Stimulated activated CD8-positive, alpha-beta memory T cell treated with anti-CD3 and anti-CD28 coated beads, Interleukin-4, amount 100 ng/mL, for 4 hours (primary cell): ENCODE measurements around the gene C9.
"Not testable (repeated sequence)": the region's sequence is repeated elsewhere in the genome, so short reads cannot be mapped to it uniquely, and the experiment has no call there.

Experiments used
- DNase-seq, 2 donors: peaks; one replicate each; pipeline ENCODE4 v3.0.0-alpha.2; 2020; ENCODE audit warnings: low read depth in 2 of 2, low spot score in 1 of 2

The C9 gene

DNA sequence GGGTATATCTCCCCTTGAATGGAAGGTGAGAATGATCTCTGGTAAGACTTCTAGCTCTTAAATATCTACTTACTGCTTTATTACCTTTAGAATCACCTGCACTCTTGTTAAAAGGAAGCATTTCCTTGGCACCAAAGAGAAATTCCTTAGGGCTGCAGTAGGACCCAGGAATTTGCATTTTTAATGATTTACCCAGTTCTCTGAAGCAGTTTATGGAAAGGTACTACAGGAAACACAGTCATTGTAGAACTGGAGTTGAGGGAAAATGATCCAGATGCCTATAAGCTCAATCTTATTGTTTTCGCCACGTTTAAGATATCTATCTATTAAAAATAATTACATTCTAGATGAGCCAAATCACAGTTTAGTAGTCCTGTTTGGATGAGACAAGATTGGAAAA lies 9.5 kb upstream of the C9 start:
- no peak for DNase-seq

DNA sequence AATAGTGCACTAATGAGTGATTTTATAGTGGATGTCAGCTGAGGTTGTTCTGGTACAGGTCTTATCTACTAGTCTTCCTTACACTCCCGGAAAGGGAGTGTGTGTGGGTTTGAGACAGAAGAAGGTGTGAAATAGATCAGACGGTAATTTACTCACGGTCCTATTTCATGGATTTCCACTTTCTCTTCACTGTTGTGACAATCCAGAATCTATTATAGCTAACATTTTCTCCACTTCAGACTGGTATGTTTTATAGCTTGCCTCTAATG lies 7.0 kb upstream of the C9 start:
- DNase-seq, result no peak

DNA sequence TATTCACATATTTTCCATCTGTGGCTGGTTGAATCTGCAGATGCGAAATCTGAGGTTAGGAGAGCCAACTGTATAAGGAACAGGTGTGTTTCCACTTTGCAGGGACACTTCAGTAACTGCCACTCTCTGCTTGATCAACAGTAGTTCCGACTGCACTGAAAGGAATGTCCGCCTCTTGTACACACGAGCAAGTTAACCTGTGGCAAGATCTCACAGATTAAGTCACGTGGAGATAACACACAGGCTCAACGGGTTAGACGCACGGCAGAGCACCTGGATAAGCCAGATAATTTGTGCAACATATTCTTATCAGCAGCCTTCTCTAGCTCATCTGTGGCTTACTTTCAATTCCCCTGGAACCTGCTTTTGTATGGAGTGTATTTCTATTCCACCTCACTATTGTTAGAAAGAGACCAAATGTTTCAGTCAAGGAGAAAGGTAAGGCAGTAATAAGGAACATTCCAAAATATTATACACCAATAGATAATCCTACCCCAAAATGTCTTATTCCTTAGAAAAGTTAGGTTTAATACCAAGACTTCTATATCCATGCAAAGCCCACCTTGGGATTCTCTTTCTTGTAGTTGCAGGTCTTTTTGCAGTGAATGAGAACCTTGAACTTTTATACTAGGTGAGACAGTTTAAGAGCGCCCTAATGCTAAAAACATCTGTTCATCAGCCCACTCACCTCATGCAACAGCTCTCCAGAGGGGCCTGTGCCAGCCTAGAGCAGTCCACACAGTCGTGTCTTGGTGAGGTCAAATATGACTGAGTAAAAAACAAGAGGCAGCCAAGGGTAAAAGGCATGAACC lies 6.5 kb upstream of the C9 start:
- DNase-seq, result no peak

DNA sequence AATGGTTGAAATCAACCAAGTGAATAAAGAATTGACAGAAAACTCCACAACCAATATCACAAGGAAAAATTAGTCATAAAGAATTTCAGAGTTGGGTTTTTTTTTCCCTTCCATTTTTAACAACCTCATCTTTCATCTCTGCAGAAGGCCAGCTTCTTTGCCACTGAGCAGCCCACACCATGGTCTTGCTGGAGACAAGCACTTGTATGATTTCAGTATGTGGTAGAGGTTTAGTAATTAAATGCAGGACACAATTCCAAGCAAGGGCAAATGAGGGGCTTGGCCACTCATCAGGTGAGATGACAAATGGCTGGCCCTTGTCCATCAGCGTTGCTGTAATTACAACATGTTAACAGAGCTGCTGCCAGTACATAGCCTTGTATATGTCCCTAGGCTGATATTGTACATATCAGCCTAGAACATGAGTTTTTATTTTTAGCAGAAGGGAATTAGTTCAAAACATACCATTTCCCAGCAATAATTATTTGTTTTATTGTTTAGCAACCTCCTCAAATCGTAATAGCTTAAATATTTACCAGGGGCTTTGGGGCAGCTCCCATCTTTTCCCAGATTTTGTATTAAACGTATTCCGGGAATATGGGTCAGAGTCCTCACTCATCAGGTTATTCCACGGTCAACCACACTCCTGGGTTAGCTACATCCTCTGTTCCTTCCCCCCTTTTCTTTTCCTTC lies 5.0 kb upstream of the C9 start:
- DNase-seq, result no peak

DNA sequence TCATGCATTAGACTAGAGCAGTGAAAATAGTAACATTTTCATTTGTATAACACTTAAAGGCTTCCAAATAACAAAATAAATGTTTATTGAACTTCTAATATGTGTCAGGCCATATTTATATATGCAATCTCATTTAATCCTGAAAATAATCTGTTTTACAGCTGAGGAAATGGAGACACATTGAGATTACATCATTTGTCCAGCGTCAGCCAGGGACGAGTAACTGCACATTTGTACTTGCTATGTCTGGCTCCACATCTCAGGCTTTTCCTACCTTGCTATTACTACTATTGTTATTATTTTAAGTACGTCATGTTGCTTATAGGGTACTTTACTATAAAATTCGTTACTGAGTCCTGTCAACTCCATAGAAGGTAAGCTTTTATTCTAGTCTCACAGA lies 3.8 kb upstream of the C9 start:
- DNase-seq, result no peak

DNA sequence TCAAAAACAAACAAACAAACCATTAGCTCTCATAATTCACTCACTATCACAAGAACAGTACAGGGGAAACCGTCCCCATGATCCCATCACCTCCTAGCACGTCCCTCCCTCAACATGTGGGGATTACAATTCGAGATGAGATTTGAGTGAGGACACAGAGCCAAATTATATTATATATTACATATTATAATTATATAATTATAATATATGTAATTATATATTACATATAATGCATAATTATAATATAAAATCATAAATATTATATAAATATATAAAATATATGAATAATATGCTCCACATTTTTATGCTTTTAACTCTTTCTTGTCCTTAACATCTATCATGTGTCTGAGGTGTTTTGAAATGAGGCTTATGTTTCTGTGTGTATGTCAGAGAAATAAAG lies 3.4 kb upstream of the C9 start:
- no peak for DNase-seq

DNA sequence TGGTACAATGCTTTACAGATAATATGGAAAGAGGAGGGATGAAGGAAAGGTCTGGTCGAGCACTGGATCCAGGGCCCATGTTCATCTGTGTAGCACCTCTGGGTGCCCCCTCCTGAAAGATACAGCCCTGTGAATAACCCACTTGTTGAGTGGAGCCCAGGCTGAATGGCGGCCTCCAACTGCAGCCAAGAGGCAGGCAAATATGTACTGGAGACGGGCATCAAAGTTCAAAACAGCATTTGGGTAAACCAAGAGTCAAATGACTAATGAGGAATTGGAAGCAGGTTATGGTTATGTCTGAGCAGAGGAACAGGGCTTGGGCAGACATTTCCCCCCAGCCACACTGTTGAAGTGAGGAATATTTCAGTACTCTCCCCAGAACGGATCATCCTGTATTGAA lies 1.1 kb downstream of the C9 start:
- DNase-seq, result no peak

DNA sequence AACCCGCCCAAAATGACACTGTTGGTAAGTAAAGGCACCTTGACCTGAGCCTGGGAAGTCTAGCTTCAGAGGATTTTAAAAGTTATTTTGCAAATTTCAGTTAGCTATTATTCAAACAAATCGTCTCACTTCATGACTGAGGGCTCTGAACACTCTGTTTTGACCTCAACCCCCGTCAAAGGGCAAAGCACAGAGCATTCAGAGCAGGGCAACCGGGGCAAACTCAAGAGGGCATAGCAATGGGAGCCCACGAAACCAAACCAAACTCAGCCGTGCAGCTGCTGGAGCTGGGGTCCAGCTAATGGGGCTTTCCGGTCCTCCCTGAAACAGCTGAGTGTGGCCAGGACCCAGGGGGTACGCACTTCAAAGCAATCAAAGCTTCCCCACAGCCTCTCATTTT lies 1.6 kb downstream of the C9 start:
- DNase-seq, result no peak

DNA sequence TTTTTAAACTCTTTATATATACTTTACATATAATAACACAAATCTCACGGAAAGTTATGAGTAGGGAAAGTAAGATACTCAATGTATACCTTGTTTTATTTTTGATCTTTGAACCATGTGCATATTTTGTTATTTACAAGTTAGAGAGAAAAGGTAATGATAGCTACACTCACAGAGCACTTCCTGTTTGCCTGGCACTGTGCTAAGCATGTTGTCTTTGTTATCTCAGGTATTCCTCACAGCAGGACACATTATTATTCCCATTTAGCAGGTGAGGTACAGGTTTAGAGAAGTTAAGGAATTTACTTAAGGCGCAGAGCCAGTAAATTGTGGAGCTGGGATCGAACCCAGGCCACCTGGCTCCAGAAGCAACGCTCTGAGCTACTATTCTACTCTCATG lies 3.0 kb downstream of the C9 start:
- DNase-seq, result no peak

DNA sequence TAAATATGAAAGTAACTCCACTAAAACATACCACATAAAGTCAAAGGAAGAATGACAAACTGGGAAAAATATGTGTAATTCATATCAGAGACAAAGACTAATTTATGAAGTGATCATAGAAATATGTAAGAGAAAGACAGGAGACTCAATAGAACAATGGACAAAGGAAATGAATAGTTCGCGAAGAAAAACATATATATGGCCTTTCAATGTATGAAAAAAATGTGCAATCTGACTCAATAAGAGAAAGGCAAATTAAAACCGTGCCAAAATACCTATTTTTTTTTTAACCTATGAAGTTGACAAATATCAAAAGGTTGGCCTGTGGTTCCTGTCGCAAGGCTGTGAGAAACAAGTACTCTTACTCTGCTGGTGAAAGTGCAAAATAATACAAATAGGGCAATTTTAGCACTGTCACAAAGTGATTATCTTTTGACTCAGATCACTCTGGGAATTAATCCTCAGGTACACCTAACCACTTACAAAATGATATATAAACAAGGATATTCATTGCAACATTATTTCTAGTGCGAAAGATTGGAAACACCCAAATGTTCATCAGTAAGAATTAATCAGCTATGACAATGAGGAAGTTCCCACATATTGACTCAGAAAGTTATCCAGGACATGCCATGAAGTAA lies 3.7 kb downstream of the C9 start:
- no peak for DNase-seq

DNA sequence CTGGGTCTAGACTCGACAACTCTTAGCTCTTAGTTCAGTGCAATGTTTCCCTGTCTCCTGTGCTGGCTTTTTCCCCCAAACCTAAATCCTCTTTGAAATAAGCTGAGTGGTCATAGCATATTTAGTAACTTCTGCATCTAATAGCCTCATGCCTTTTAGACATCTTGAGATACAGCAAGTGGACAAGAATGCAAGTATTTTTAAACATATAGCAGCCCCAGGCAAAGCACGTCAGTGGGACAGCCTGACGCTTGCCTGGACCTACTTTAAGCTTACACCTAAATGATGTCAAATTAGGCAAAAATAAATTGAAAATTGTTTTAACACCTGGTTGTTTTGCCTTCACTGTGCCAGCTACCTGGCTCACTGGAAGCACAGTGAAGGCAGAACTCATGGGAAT lies 8.0 kb downstream of the C9 start:
- no peak for DNase-seq

DNA sequence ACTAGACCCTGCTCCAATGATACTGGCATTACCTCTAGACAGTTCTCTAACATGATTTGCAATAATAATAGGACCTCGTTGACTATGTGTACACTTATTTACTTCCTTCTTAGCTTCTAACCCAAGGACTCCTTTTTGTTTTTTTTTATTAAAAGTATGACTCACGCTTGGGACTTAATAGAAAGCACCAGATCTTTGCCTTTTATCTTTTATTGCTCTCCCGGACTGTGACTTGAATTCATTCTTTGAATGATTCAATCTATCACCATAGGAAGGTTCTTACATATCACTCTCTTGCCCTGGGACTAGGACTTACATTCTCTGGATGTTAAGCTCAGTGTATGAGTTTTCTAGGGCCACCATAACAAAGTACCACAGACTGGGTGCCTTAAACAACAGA lies 9.0 kb downstream of the C9 start:
- DNase-seq, result no peak

DNA sequence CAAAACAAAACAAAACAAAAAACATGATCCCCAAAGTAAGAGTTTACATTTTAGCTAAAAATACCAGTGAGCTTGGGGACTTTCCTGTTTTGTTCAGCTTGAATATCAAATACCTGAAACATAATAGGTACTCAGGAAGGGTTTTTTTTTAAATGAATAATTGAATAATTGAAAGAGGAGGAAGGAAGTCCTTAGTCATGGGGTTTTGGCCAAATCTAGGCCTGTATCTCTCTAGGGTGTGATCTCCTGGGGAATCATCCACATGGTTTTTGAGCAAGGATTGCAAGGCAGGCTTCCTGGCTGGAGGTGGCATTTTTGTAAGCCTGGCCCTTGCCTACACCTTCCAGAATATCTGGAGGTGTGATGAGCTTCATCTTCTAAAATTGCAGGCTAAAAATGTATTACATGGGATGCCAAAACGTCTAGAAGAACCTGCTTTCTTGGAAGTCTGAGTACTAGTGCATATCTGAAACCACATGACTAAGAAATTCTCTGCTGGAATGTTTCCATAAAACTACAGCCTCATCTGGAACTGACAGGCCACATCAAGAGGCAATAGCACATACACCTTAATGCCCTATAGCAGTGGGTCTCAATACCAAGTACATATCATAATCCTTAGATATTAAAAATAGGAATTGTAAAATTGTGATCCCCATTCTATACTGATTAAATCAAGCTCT lies 10.4 kb downstream of the C9 start:
- DNase-seq, result no peak

DNA sequence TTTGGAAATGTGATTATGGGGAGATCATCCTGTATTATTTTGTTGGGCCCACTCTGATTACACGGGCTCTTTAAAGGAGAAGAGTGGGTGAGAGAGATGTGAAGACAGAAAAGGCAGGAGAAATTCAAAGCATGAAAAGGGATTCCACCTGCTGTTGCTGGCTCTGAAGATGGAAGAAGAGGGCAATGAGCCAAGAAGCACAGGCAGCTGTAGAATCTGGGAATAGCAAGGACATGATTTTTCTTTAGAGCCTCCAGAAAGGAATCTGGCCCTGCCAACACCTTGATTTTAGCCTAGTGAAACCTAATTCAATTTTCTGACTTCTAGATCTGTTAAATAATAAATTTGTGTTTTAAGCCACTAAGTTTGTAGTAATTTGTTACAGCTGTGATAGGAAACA lies 11.3 kb downstream of the C9 start:
- DNase-seq, result no peak

DNA sequence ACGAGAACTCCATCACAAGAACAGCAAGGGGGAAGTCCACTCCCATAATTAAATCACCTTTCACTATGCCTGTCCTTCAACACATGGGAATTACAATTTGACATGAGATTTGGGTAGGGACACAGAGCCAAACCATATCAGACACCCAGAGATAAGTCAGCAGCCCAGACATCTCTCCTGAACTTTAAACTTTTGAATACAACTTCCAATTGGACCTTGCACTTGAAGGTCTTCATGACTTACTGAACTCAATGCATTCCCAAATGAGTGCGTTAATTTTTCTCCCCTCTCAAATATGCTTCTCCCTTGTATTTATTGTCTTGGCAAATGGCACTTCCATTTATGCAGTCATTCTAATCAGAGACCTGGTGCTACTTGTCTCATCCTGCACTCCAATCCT lies 12.1 kb downstream of the C9 start:
- no peak for DNase-seq

DNA sequence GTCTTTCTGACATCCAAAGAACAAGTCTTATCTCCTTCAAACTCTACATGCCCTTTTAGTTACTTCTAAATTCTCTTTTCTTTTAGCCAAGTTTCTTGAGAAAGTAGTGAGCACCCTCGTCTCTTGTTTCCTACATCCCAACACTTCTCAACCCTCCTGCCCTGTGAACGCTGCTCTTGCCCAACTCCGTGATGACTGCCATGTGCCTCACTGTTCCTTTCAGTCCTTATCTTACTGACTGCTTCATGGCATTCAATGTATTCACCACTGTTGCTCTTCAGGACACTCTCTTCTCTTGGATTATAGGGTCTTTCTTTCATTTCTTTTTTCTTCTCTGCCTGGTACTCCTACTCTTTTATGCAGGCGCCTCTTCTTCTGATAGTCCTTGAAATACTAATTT lies 14.8 kb downstream of the C9 start:
- DNase-seq, result no peak

DNA sequence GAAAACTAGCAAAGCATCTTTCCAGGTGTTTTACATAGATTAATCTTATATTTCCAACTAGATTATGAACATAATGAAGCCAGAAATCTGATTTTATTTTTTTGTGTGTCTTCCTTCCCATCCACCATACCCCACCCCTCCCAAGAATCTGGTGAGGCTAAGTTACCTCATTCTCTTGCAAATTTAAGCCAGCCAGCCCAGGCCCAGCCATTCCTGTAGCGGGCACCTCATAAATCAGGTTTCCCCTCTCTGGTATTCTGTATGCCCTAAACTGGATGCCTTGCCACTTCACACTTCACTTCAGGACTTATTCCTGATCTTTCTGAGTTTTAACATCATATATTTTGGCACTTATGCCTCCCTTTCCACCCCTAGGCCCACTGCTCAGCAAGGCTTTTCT lies 21.8 kb downstream of the C9 start:
- DNase-seq, result no peak

DNA sequence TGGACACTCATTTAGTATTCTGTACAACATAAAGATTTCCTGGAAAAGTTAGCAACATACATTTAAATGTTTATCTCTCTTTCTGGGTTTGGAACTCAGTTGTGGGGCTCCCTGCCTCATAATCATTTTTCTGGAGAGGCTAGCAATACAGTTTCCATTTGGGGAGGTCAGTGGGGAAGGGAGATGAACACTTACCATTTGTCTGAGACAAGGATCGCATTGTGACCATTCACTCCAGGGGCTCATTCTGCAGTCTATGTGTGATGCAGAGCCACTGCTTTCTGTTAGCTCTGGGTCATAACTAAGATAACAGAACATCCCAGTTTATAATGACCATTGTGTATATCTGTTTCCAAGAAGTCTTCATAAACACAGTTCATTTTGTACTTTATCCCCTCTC lies 22.4 kb downstream of the C9 start:
- DNase-seq, result no peak

DNA sequence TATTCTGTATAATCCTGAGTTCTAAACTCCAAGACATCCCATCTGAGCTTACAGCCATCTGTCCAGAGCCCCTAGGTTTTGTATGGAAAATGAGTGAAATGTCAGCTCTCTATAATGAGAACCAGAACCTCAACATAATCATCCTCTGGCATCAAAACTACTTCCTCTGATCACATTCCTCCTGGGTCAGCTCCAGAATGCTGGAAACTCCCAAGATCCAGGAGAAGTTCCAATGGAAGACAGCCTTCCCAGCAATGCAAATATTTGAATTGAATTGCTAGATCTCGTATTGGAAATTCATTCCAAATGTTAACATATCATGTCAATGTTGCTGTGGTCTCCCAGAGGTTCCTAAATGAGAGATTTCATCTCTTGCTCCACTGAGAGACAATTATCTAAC lies 23.8 kb downstream of the C9 start:
- DNase-seq, result no peak

DNA sequence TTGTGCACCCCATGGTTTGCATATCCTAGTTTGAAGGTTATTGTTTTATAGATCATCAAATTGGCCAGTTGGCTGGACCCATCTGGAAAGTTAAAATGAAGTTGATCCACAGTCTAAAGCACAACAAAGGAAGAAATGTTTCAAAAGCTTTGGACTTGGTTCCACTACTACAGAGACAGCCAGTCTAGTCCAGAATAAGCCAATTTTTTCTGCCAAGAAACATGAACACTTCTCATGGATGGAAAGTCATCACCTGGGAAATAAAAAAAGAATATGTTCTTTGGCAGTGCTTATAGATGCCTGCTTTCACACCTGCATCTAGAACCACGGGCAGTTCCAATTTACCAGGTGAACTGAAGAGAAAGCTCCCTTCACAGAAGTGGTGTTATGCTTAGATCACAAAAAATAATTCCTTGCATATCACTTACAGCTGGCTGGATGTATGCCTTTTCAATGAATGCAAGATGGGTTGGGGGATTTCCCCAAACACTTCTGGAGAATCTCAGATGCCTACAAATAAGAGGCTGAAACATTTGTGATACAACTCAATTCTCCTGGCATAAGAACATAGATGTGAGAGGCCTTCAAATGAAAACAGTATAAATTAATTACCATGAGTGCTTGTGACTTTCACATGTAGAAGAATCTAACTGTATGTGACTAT lies 26.9 kb downstream of the C9 start:
- DNase-seq, result no peak

DNA sequence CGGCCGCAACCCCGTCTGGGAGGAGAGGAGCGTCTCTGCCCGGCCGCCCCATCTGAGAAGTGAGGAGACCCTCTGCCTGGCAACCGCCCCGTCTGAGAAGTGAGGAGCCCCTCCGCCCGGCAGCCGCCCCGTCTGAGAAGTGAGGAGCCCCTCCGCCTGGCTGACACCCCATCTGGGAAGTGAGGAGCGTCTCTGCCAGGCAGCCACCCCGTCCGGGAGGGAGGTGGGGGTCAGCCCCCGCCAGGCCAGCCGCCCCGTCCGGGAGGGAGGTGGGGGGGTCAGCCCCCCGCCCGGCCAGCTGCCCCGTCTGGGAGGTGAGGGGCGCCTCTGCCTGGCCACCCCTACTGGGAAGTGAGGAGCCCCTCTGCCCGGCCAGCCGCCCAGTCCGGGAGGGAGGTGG lies 30.0 kb downstream of the C9 start:
- not testable (repeated sequence) for DNase-seq

DNA sequence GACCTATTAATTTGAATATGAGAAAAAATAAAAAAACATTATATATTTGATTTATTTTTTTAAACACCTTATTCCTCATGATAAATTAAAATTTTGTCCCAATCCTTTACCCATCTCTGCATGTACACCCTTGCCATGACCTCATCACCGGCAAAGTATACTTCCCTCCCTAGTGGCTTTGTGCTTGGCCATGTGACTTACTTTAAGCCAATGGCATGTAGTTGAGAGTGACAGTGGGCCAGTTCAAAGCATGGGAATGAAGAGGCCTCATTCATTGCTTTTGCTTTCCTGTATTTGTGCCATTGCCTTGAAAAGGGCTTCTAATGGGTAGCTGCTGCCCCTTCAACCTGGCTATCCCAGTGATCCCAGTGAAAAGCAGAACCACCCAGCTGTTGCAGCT lies 31.2 kb downstream of the C9 start:
- no peak for DNase-seq
